ENCODE data around the gene RBM34.
"Not testable (repeated sequence)": the region's sequence is repeated elsewhere in the genome, so short reads cannot be mapped to it uniquely, and the experiment has no call there.

The RBM34 gene

GRCh38 chr1:235112297-235113182, 48.5 kb downstream of the RBM34 start:
- no peak for DNase-seq

DNA sequence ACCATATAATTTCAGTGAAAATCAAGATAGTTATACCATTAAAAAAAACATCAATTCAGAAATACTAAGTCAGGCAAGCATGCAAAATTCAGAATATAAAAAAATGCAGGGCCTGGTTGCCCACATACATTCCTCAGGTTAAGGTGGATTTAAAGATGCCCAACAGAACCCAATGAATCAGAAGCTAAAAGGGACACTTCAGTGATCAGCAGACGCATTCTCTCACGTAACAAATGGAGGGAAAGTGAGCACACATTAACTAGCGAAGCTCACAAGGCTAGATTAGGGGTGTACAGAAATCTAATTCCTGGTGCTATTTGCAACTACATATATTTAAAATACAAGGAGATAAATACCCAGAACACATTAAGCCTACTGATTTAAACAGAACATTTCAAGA, 49.9 kb downstream of the RBM34 start:
- DNase-seq: no peak

DNA sequence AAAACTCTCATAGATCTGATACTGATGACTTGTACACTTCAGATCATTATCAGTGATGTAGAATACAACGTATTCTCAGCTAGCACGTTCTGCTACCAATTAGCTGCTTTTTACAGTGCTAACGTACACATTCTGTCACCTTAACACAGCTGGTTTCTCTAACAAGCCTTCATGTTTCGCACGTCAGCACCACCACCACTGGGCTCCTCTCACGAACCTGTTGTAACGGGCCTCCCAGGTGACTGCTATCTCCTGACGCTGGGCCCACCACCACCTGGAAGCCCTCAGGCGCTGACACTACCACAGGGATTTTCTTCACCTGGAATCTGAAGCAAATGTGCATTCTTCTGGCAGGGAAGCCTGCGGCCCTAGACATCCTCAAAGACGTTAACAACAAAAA, 52.2 kb downstream of the RBM34 start:
- no peak for DNase-seq

DNA sequence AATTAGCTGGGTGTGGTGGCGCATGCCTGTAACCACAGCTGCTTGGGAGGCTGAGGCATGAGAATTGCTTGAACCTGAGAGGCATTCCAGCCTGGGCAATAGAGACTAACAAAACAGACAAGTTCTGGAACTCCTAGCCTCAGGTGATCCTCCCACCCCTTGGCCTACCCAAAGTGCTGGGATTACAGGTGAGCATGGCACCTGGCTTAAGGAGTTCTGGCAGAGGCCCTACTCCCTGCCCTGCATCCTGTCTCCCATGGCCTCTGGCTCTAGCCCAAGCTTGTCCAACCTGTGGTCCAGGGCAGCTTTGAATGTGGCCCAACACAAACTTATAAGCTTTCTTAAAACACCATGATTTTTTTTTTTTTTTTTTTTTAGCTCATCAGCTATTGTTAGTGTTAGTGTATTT, 52.9 kb downstream of the RBM34 start:
- no peak for DNase-seq

DNA sequence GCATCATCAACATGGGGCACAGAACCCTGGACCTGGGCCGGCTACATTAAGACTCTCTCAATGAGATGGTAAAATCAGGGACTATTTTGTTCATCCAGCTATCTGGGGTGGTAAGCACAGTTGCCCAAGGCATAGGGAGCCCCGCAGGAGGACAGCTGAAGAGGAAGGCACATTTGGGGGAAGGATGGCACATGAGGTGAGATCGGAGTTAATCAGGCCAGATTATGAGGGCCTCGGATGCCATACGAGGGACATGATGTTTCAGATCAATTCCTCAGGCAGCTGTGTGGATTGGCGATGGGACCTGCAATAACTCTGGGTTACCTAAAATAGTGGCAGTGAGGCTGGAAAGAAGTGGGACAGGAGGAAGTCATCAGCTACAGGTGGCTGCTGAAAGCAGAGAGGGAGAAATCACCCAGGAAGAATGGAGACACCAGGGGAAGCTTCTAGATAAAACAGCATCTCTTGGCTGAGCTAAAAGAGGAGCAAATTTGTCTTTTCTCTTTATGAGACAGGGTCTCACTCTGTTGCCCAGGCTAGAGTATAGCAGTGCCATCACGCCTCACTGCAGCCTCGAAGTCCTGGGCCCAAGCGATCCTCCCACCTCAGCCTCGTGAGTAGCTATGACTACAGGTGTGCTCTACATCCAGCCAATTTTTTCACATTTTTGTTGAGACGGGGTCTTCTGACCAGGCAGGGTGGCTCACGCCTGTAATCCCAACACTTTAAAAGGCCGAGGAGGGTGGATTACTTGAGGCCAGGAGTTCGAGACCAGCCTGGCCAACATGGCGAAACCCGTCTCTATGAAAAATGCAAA, 53.5 kb downstream of the RBM34 start:
- DNase-seq: no peak

DNA sequence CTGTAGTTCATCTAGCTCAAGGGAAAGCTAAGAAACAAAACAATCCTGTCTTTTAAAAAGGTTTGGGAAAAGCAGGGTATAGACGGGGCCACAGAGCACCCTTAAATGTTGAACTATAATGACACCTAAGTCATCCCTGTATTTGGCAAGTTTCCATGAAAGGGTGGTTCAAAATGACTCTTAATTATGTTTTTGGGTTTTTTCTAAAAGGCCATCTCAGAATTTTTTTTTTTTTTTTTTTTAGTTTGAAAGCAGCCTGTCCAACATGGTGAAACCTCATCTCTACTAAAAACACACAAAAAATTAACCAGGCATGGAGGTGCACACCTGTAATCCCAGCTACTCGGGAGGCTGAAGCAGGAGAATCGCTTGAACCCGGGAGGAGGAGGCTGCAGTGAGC, 54.6 kb downstream of the RBM34 start:
- DNase-seq: no peak

DNA sequence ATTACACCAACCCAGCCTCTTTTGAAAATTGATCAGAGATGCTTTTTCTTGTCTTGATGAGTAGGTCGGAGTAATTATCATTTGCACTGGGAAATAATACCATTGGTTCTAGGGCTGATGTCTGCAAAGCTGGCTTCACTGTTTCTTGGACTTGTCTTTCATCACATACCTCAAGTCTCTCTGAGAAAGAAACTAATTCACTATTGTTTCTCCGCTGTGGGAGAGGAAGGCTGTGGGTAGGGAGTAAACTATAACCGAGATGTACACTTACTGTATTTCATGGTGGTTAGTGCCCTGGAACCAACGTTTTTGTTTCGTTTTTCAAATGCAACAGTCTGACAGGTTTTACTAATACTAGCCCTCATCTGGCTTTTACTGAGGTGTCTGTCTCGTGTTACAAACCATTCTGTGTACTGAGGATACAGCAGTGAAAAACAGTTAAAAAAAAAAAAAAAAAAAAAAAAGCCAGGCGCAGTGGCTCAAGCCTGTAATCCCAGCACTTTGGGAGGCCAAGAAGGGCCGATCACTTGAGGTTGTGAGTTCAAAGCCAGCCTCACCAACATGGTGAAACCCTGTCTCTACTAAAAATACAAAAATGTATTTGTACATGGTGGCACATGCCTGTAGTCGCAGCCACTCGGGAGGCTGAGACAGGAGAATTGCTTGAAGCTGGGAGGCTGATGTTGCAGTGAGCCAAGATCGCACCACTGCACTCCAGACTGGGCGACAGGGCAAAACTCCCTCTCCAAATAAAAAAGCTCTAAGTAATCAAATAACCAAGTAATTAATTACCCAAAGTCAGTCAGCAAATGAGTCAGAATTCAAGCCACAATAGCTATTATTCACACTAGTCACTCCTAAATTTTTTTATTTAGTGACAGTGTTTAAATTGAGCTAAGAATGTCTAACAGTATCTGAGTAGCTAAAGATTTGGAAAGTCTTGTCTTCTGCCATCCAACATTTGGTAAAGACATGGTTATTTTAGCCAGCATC, 55.7 kb downstream of the RBM34 start:
- peak; percentile 86 for DNase-seq

DNA sequence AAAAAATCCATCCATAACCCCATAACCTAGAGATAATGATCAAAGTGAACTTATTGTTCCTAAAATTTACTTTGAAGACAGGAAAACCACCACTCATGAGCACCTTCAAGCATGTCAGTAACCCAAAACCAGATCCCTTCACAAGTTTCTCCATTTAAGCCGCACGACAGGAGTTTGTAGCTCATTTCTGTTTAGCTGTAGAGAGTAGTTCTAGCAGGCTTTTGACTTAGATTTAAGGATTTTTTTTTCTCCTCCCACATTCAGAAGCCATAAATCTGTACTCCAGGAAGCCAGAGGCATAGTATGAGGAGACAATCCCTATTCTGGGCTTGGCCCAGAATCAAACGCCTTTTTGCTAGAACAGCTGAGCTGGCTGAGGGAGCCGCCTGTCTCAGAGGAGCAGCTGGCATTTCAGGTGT, 58.0 kb downstream of the RBM34 start:
- DNase-seq: no peak

- no peak for DNase-seq
Observed at GRCh38 chr1:235102259-235102582, 58.8 kb downstream of the RBM34 start.

GRCh38 chr1:235101558-235102258, 59.3 kb downstream of the RBM34 start:
- DNase-seq: no peak

DNA sequence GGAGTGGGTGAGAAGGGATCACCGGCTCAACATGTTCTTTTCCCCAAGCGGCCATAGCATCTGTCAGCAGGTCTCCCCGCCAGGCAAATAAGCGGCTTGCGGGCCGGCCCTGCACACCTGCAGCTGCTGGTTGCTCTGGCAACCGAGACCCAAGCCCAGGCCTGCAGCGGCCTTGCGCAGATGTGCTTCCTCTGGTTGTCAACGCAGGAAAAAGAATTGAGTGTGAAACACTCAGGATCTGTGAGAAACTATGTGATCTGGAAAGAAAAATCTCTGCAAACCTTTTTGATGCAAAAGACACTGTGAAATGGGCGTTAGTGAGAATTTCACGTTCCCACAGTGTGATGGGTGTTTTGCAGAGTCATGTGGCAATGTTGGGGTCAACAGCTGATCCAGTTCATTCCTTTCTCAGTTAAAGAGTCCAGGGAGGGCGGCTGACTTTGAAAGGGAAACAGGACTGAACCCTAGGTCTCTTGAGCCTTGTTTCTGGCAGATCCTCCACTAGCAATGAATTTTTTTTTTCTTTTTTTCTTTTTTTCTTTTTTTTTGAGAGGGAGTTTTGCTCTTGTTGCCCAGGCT, 60.8 kb downstream of the RBM34 start:
- no peak for DNase-seq

GRCh38 chr1:235098991-235099390, 62.1 kb downstream of the RBM34 start:
- no peak for DNase-seq

- no peak for DNase-seq
Observed at GRCh38 chr1:235098547-235098946, 62.5 kb downstream of the RBM34 start.

- DNase-seq: not testable (repeated sequence)
Observed at GRCh38 chr1:235097501-235097900, 63.5 kb downstream of the RBM34 start.

DNA sequence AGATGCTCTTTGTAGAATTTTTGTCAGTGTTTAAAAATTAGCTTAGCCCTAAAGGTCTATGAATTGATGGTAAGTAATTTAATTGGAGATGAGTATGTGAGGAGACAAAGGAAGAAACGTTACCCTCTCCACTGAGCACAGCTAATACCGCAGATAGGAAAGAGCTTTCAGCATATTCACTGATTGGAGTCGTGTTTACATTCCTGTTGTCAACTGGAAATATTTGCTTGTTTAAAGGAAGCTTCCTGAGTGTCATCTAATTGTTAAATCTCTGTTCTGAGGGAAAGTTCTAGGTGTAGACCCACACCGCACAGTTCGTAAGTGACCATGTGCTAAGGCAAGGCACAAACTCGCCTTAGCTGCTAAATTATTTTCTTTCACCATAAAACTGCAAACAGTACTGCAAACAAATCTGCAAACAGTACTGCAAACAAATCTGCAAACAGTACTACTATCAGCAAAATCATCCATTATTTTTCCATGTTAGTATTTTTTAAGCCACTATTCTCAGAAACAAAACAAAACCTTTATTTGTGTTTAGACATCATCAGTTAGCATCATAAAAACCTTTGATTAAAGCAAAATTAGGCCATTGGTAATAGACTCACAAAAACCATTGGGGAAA, 65.0 kb downstream of the RBM34 start:
- DNase-seq: no peak

GRCh38 chr1:235093696-235094592, 67.1 kb downstream of the RBM34 start:
- DNase-seq: peak; percentile 85

DNA sequence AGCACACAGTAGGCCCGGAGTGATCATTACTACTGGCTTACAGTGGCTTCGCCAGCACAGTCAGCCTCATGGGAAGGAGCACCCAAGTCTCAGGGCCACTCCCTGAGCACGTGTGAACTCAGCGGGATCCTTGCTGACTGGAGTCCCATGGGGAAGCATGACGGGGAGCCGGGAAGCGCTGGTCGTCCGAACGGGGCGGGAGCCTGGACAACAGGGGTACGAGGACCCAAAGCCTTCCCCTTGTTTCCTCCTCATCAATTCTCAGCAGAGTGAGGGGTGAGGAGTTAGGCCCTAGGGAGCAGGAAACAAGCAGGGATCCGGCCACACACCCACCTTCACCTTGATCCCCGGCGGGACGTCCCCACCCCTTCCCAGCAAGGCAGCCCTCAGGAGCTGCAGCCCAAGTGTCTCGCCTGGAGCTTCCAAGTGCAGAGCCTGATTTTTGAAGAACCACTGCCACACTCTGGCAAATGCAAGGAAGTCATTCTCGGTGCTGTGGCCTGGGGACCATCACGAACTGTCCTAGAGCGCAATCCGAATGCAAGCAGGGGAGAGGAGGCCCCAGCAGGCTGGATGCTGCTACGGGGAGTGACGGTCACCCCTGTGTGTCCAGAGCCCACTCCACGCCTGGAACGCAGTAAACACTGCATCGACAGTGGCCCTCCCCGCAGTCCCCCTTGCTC, 67.9 kb downstream of the RBM34 start:
- DNase-seq: no peak

GRCh38 chr1:235092415-235092814, 68.6 kb downstream of the RBM34 start:
- not testable (repeated sequence) for DNase-seq

- DNase-seq: not testable (repeated sequence)
Observed at GRCh38 chr1:235092045-235092406, 69.0 kb downstream of the RBM34 start.
